MCF 10A (cell line): ENCODE measurements around the gene VIM. TPM values are rescaled to one million over a fixed set of nuclear protein-coding genes. Genes with fewer than 3 reads are reported as not detected.
"Not testable (repeated sequence)": the region's sequence is repeated elsewhere in the genome, so short reads cannot be mapped to it uniquely, and the experiment has no call there.

Experiments used
- BruUV-seq: library from RNA; stranded (reverse); fragments of 400-500 nt; replicated peaks from 2 replicates; lab custom pipeline; 2021; lab: Mats Ljungman, UMichigan
- CTCF ChIA-PET: fragments of 300-600 bp; sonication (Branson Sonifier 250); formaldehyde crosslinking; extraction: SDS; loops from one replicate; lab custom pipeline; 2021; ENCODE audit warnings: antibody characterized with exemption, inconsistent platforms; lab: Yijun Ruan, JAX
- POLR2A ChIA-PET: fragments of 300-600, 350-650 bp; sonication (Branson Sonifier 250); formaldehyde crosslinking; extraction: SDS; loops from one replicate; lab custom pipeline; 2020; ENCODE audit warnings: antibody characterized with exemption, inconsistent platforms; lab: Yijun Ruan, JAX
- DNase-seq: peaks from one replicate; pipeline ENCODE4 v3.0.0-alpha.2; 2018; ENCODE audit not compliant: unreplicated experiment
- H3K27ac Mint-ChIP-seq: one replicate; pipeline ENCODE4 v1.8.0; 2022; ENCODE audit warnings: mild to moderate bottlenecking, low read depth, mixed read lengths; ENCODE audit not compliant: unreplicated experiment
- H3K27me3 Mint-ChIP-seq: one replicate; pipeline ENCODE4 v1.8.0; 2022; ENCODE audit warnings: mixed read lengths; ENCODE audit not compliant: insufficient read depth, unreplicated experiment
- H3K36me3 Mint-ChIP-seq: one replicate; pipeline ENCODE4 v1.8.0; 2022; ENCODE audit warnings: mild to moderate bottlenecking, moderate library complexity, mixed read lengths; ENCODE audit not compliant: insufficient read depth, unreplicated experiment
- H3K4me1 Mint-ChIP-seq: one replicate; pipeline ENCODE4 v1.8.0; 2022; ENCODE audit warnings: mixed read lengths; ENCODE audit not compliant: insufficient read depth, unreplicated experiment
- H3K4me3 Mint-ChIP-seq: one replicate; pipeline ENCODE4 v1.8.0; 2022; ENCODE audit warnings: mild to moderate bottlenecking, moderate library complexity, mixed read lengths; ENCODE audit not compliant: unreplicated experiment
- H3K9me3 Mint-ChIP-seq: one replicate; pipeline ENCODE4 v1.8.0; 2022; ENCODE audit warnings: mixed read lengths; ENCODE audit not compliant: unreplicated experiment
- intact Hi-C: fragments of 100-400 bp; cut with micrococcal nuclease; formaldehyde crosslinking; loops from 2 replicates; pipeline ENCODE4 v1.14.1; 2022
- total RNA-seq: library from RNA; stranded (reverse); gene quantifications from 2 replicates; pipeline ENCODE4 v1.2.3, GENCODE V29; 2022
- TF ChIP-seq, protein P1 (sequence below): fragments of 200-600 bp; IDR thresholded peaks from one replicate; pipeline ENCODE4 v1.8.0; 2022; ENCODE audit warnings: antibody characterized with exemption, mild to moderate bottlenecking; ENCODE audit not compliant: unreplicated experiment

Gene VIM
- total RNA-seq, 1 experiment from 2014 or later = 1,430 TPM

DNA sequence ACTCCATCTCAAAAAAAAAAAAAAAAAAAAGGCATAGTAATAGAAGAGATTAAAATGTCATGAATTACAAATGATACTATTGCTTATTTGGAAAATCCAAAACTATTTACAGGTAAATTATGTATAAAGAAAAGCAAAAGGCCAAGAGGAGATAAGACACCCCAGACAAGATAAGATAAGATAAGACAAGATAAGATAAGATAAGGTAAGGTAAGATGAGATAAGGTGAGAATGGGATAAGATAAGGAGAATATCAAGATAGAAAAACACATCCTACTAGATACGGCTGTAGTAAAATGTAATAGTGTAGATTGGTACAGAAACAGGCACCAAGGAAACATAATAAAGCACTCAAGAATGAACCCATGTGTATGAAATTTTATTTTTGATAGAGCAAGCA, 20.9 kb downstream of the VIM start:
- Mint-ChIP-seq H3K27me3 (no peaks in the 10 kb centered on the region), H3K27ac (no peak overlapping the region), H3K36me3 (no peaks in the 10 kb centered on the region), H3K9me3 (peaks cover 6% of the 10 kb centered on the region), H3K4me1 (peaks cover 5% of the 10 kb centered on the region), H3K4me3 (no peak overlapping the region)
- intact Hi-C loops = loop anchor here (1.0 kb wide), 1 partner anchor 406 kb away; no protein-coding TSS in a partner anchor
- ChIA-PET CTCF (interaction anchor here (0.6 to 1.4 kb wide), 3 partner anchors 204 to 407 kb away, joined by 3 to 5 read pairs (median 4); no protein-coding TSS in a partner anchor), POLR2A (interaction anchor here (0.6 kb wide), 1 partner anchor 396 kb away, joined by 3 read pairs; no protein-coding TSS in a partner anchor)
- TF ChIP-seq, protein P1, sequence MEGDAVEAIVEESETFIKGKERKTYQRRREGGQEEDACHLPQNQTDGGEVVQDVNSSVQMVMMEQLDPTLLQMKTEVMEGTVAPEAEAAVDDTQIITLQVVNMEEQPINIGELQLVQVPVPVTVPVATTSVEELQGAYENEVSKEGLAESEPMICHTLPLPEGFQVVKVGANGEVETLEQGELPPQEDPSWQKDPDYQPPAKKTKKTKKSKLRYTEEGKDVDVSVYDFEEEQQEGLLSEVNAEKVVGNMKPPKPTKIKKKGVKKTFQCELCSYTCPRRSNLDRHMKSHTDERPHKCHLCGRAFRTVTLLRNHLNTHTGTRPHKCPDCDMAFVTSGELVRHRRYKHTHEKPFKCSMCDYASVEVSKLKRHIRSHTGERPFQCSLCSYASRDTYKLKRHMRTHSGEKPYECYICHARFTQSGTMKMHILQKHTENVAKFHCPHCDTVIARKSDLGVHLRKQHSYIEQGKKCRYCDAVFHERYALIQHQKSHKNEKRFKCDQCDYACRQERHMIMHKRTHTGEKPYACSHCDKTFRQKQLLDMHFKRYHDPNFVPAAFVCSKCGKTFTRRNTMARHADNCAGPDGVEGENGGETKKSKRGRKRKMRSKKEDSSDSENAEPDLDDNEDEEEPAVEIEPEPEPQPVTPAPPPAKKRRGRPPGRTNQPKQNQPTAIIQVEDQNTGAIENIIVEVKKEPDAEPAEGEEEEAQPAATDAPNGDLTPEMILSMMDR = no peak
- no peak for DNase-seq
- BruUV-seq = no TSS peak

GRCh38 chr10:17249820-17250219, 21.8 kb downstream of the VIM start:
- Mint-ChIP-seq H3K36me3 (no peaks in the 10 kb centered on the region), H3K4me1 (peaks cover 5% of the 10 kb centered on the region), H3K4me3 (no peak overlapping the region), H3K27me3 (no peaks in the 10 kb centered on the region), H3K27ac (no peak overlapping the region), H3K9me3 (peaks cover 6% of the 10 kb centered on the region)
- CTCF ChIA-PET = interaction anchor here (0.6 to 1.1 kb wide), 4 partner anchors 15 to 422 kb away, joined by 3 to 7 read pairs (median 4); no protein-coding TSS in a partner anchor
- BruUV-seq = no TSS peak
- no peak for DNase-seq
- TF ChIP-seq, protein P1 = peak; percentile 41
- intact Hi-C loops = loop anchor here (1.0 kb wide), 1 partner anchor 407 kb away; no protein-coding TSS in a partner anchor
- POLR2A ChIA-PET = no interaction called here

DNA sequence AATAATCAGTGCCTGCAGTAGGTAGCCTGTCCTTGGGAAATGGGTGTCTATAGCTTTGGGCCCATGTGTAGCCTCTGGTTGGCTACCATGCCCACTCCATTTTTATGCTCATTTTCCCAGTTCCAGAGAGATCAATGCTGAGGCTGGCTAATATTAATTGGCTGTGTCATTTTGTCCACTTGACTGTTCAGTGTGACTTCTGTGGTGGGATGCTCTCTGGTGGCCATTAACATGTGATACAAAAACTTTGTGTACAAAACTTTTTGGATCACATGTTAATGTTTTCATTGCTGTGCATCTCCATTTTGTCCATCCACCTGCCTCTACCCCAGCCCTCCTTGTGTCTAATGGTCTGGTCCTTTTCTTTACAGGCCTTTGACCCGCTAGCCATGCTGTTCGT, 22.7 kb downstream of the VIM start:
- Mint-ChIP-seq H3K9me3 (peaks cover 6% of the 10 kb centered on the region), H3K36me3 (no peaks in the 10 kb centered on the region), H3K27ac (no peak overlapping the region), H3K27me3 (no peaks in the 10 kb centered on the region), H3K4me1 (peaks cover 5% of the 10 kb centered on the region), H3K4me3 (no peak overlapping the region)
- ChIA-PET CTCF (interaction anchor here (0.6 to 1.1 kb wide), 4 partner anchors 16 to 423 kb away, joined by 3 to 7 read pairs (median 4); no protein-coding TSS in a partner anchor), POLR2A (no interaction called here)
- no peak for DNase-seq
- TF ChIP-seq, protein P1 = no peak
- BruUV-seq = no TSS peak
- intact Hi-C loops = no loop called here

DNA sequence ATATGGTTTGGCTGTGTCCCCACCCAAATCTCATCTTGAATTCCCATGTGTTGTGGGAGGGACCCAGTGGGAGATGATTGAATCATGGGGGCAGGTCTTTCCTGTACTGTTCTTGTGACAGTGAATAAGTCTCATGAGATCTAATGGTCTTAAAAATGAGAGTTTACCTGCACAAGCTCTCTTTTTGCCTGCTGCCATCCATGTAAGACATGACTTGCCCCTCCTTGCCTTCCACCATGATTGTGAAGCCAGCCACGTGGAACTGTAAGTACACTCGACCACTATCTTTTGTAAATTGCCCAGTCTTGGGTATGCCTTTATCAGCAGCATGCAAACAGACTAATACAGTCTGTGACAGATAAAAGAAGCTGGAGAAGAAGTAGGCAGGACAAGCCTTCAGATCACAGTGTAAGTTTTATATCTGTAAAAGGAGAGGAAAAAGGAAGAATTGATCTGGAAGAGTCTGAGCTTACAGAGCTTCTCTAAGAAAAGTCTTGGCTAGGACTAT, 26.6 kb downstream of the VIM start:
- not testable (repeated sequence) for H3K4me3 Mint-ChIP-seq, BruUV-seq, H3K4me1 Mint-ChIP-seq, H3K27me3 Mint-ChIP-seq, H3K36me3 Mint-ChIP-seq, DNase-seq, H3K27ac Mint-ChIP-seq, H3K9me3 Mint-ChIP-seq
- intact Hi-C loops = loop anchor here (5.0 kb wide), 1 partner anchor 1352 kb away; no protein-coding TSS in a partner anchor
- CTCF ChIA-PET = interaction anchor here (0.5 to 3.7 kb wide), 13 partner anchors 20 to 1480 kb away, joined by 3 to 20 read pairs (median 3); no protein-coding TSS in a partner anchor
- POLR2A ChIA-PET = interaction anchor here (0.9 kb wide), 1 partner anchor 25 kb away, joined by 3 read pairs; no protein-coding TSS in a partner anchor
